Mesenchymal stem cell (in vitro differentiated cells and primary cell): ENCODE results near the gene METTL6. TPM values are rescaled to one million over a fixed set of nuclear protein-coding genes. Genes with fewer than 3 reads are reported as not detected.
A peak's percentile ranks its signal among the peaks of the same experiment; 100 is the strongest.
"Not testable (repeated sequence)": the region's sequence is repeated elsewhere in the genome, so short reads cannot be mapped to it uniquely, and the experiment has no call there.

Experiments used
- DNase-seq: peaks from one replicate; pipeline ENCODE4 v3.0.0-alpha.2; 2013
- H2AFZ ChIP-seq: one replicate; pipeline ENCODE4 v1.6.1; 2013; ENCODE audit warnings: low read depth, mild to moderate bottlenecking, control low read depth, inconsistent platforms, low read length, moderate library complexity
- H2AK5ac ChIP-seq: 2 replicates; pipeline ENCODE4 v1.6.1; 2013; ENCODE audit warnings: low read length, moderate library complexity, mild to moderate bottlenecking, inconsistent platforms; ENCODE audit not compliant: severe bottlenecking
- H2BK120ac ChIP-seq: one replicate; pipeline ENCODE4 v1.6.1; 2013; ENCODE audit warnings: low read depth, mild to moderate bottlenecking, inconsistent platforms, low read length, moderate library complexity
- H2BK12ac ChIP-seq, 2 experiments: one replicate each; pipeline ENCODE4 v1.6.1; 2013; ENCODE audit warnings: inconsistent platforms in 2 of 2, low read length in 2 of 2, mild to moderate bottlenecking in 2 of 2, moderate library complexity in 2 of 2, control low read depth in 1 of 2
- H2BK15ac ChIP-seq: one replicate; pipeline ENCODE4 v1.6.1; 2013; ENCODE audit warnings: mild to moderate bottlenecking, low read depth, inconsistent platforms; ENCODE audit not compliant: poor library complexity, severe bottlenecking
- H2BK5ac ChIP-seq: 2 replicates; pipeline ENCODE4 v1.6.1; 2013; ENCODE audit warnings: low read depth, mild to moderate bottlenecking, low read length, control low read depth, inconsistent platforms; ENCODE audit not compliant: poor library complexity, severe bottlenecking
- H3K14ac ChIP-seq, 2 experiments: one replicate each; pipeline ENCODE4 v1.6.1; 2013; ENCODE audit warnings: inconsistent platforms in 2 of 2, low read length in 2 of 2, control low read depth in 1 of 2, mild to moderate bottlenecking in 1 of 2, moderate library complexity in 1 of 2
- H3K18ac ChIP-seq, 2 experiments: one replicate each; pipeline ENCODE4 v1.6.1; 2013; ENCODE audit warnings: inconsistent platforms in 2 of 2, low read length in 2 of 2, control low read depth in 1 of 2, low read depth in 1 of 2, mild to moderate bottlenecking in 1 of 2
- H3K23ac ChIP-seq, 2 experiments: one replicate each; pipeline ENCODE4 v1.6.1; 2013; ENCODE audit warnings: inconsistent platforms in 2 of 2, low read length in 2 of 2, mild to moderate bottlenecking in 2 of 2, moderate library complexity in 2 of 2, control low read depth in 1 of 2
- H3K27ac ChIP-seq: 2 replicates; pipeline ENCODE4 v1.5.1; 2013; ENCODE audit warnings: mild to moderate bottlenecking, moderate library complexity, low read length, control low read depth, inconsistent platforms; ENCODE audit not compliant: poor library complexity, severe bottlenecking
- H3K27me3 ChIP-seq, 2 experiments: 2 replicates each; pipeline versions ENCODE4 v1.6.1 to v1.7.0; 2013; ENCODE audit warnings: low read length in 2 of 2, mild to moderate bottlenecking in 2 of 2, moderate library complexity in 2 of 2, control low read depth in 1 of 2, inconsistent platforms in 1 of 2; ENCODE audit not compliant: control insufficient read depth in 1 of 2, insufficient read depth in 1 of 2
- H3K36me3 ChIP-seq, 2 experiments: 2 replicates each; pipeline versions ENCODE4 v1.6.1 to v1.7.0; 2013; ENCODE audit warnings: low read length in 2 of 2, control low read depth in 1 of 2, inconsistent platforms in 1 of 2, low read depth in 1 of 2, mild to moderate bottlenecking in 1 of 2; ENCODE audit not compliant: insufficient read depth in 2 of 2, control insufficient read depth in 1 of 2
- H3K4ac ChIP-seq, 2 experiments: one replicate each; pipeline ENCODE4 v1.6.1; 2013; ENCODE audit warnings: inconsistent platforms in 2 of 2, low read length in 2 of 2, mild to moderate bottlenecking in 2 of 2, moderate library complexity in 2 of 2, control low read depth in 1 of 2, low read depth in 1 of 2
- H3K4me1 ChIP-seq: 2 replicates; pipeline ENCODE4 v1.6.1; 2013; ENCODE audit warnings: low read depth, low read length, control low read depth; ENCODE audit not compliant: control insufficient read depth, insufficient read depth
- H3K4me2 ChIP-seq: 2 replicates; pipeline ENCODE4 v1.6.1; 2013; ENCODE audit warnings: low read length, mild to moderate bottlenecking, inconsistent platforms; ENCODE audit not compliant: poor library complexity, severe bottlenecking
- H3K4me3 ChIP-seq, 2 experiments: 2 replicates each; pipeline versions ENCODE4 v1.5.1 to v1.7.0; 2013; ENCODE audit warnings: low read length in 2 of 2, mild to moderate bottlenecking in 2 of 2, control low read depth in 1 of 2, low read depth in 1 of 2; ENCODE audit not compliant: insufficient read depth in 1 of 2
- H3K79me1 ChIP-seq: replicated peaks from 2 replicates; pipeline ENCODE4 v1.6.1; 2013; ENCODE audit warnings: mild to moderate bottlenecking, control low read depth, low read length, inconsistent platforms; ENCODE audit not compliant: poor library complexity, severe bottlenecking
- H3K9ac ChIP-seq: 2 replicates; pipeline ENCODE4 v1.7.0; 2013; ENCODE audit warnings: mild to moderate bottlenecking, low read length, moderate library complexity
- H3K9me3 ChIP-seq: 2 replicates; pipeline ENCODE4 v1.7.0; 2013; ENCODE audit warnings: mild to moderate bottlenecking, low read length; ENCODE audit not compliant: control insufficient read depth
- H4K8ac ChIP-seq: one replicate; pipeline ENCODE4 v1.6.1; 2013; ENCODE audit warnings: inconsistent platforms, mild to moderate bottlenecking, low read length, moderate library complexity
- H4K91ac ChIP-seq: one replicate; pipeline ENCODE4 v1.6.1; 2013; ENCODE audit warnings: mild to moderate bottlenecking, low read length, inconsistent platforms
- WGBS: methylation state at CpG from one replicate; pipeline ENCODE4 v1.1.7; 2013; ENCODE audit warnings: mixed read lengths; 5-methylcytosine and 5-hydroxymethylcytosine counted together
- small RNA-seq: library from polyadenylated mRNA; stranded (forward); fragments of <200 nt; extraction: miRNeasy Mini kit (QIAGEN cat#:217004); gene quantifications from one replicate; pipeline ENCODE3, GENCODE V24; 2013; ENCODE audit warnings: low read depth

METTL6 gene

GRCh38 chr3:15364078-15364477 is 63.3 kb downstream of the METTL6 start:
- not testable (repeated sequence) for H2BK12ac ChIP-seq, H3K9me3 ChIP-seq, H4K8ac ChIP-seq, H4K91ac ChIP-seq, H2AFZ ChIP-seq, H2BK5ac ChIP-seq, H3K4ac ChIP-seq, DNase-seq, H2BK120ac ChIP-seq, H3K36me3 ChIP-seq, H3K27me3 ChIP-seq, H2BK15ac ChIP-seq, H2AK5ac ChIP-seq, H3K4me2 ChIP-seq, H3K23ac ChIP-seq, H3K9ac ChIP-seq, H3K4me1 ChIP-seq, H3K14ac ChIP-seq, H3K79me1 ChIP-seq, H3K4me3 ChIP-seq, H3K27ac ChIP-seq, H3K18ac ChIP-seq
- 44% methylated on average over 6 of the region's 6 CpGs for WGBS

- Histone ChIP-seq H4K91ac (no peak overlapping the region), H3K23ac (no peak overlapping the region), H3K4me2 (no peak overlapping the region), H2AK5ac (no peak overlapping the region), H2BK120ac (no peak overlapping the region), H3K9me3 (no peaks in the 10 kb centered on the region), H3K18ac (no peak overlapping the region), H3K79me1 (no peaks in the 10 kb centered on the region), H2AFZ (no peak overlapping the region), H2BK12ac (no peak overlapping the region), H2BK5ac (no peak overlapping the region), H3K36me3 (no peaks in the 10 kb centered on the region), H3K27ac (no peak overlapping the region), H3K4me1 (peaks cover 2% of the 10 kb centered on the region), H3K27me3 (no peaks in the 10 kb centered on the region), H4K8ac (no peak overlapping the region), H2BK15ac (no peak overlapping the region), H3K4me3 (no peak overlapping the region), H3K14ac (no peak overlapping the region), H3K4ac (no peak overlapping the region), H3K9ac (peak overlapping the region; percentile 46)
- 71% methylated on average over 9 of the region's 11 CpGs for WGBS
- no peak for DNase-seq
These were observed 65.7 kb downstream of the METTL6 start for GRCh38 chr3:15361494-15362214.

- H2BK120ac ChIP-seq, result no peak overlapping the region
These were observed 66.4 kb downstream of the METTL6 start for GRCh38 chr3:15360788-15361493.

More at GRCh38 chr3:15360788-15361493, 66.4 kb downstream of the METTL6 start:
- no peak overlapping the region for H2AFZ ChIP-seq
- H2AK5ac ChIP-seq, result no peak overlapping the region
- no peak overlapping the region for H2BK12ac ChIP-seq
- no peak overlapping the region for H3K4me2 ChIP-seq
- H2BK5ac ChIP-seq, result no peak overlapping the region
- H4K91ac ChIP-seq, result no peak overlapping the region
- H3K4me1 ChIP-seq, result peaks cover 2% of the 10 kb centered on the region
- no peak overlapping the region for H3K23ac ChIP-seq
- H3K27me3 ChIP-seq, result no peaks in the 10 kb centered on the region
- H3K9ac ChIP-seq, result peak overlapping the region; percentile 46
- no peaks in the 10 kb centered on the region for H3K36me3 ChIP-seq
- no peak overlapping the region for H2BK15ac ChIP-seq
- no peak overlapping the region for H4K8ac ChIP-seq
- DNase-seq, result no peak
- H3K79me1 ChIP-seq, result no peaks in the 10 kb centered on the region
- no peaks in the 10 kb centered on the region for H3K9me3 ChIP-seq
- H3K18ac ChIP-seq, result no peak overlapping the region
- H3K4ac ChIP-seq, result no peak overlapping the region
- H3K27ac ChIP-seq, result no peak overlapping the region
- WGBS, result no CpG with 5 or more reads among the region's 1 CpG
- H3K14ac ChIP-seq, result no peak overlapping the region
- no peak overlapping the region for H3K4me3 ChIP-seq

Small RNA genes within 50 kb of the gene (small RNA-seq; reads per million reads assigned to genes)
- gene HMGN2P7 (not detected), gene RNU6-1024P (not detected)
